Gastrocnemius medialis (tissue), 4 donors: ENCODE measurements around the gene NEO1. TPM values are rescaled to one million over a fixed set of nuclear protein-coding genes. Genes with fewer than 3 reads are reported as not detected.
A peak's percentile ranks its signal among the peaks of the same experiment; 100 is the strongest.

Experiments
- ATAC-seq, 2 donors: fragments of 150-250 bp; one replicate each; pipeline ENCODE4 v1.9.1; 2016
- DNase-seq, 2 donors: peaks; one replicate each; pipeline ENCODE4 v3.0.0-alpha.2; 2019
- H3K27ac ChIP-seq, 4 donors: fragments of 200-600 bp; sonication (generic); 1 replicate in 1 of 4; 2 replicates in 3 of 4; pipeline ENCODE4 v1.5.1; 2016 to 2018; ENCODE audit warnings: mild to moderate bottlenecking in 2 of 4, moderate library complexity in 1 of 4
- H3K27me3 ChIP-seq, 3 donors: fragments of 200-600 bp; sonication (generic) in 2 of 3; 1 replicate in 1 of 3; 2 replicates in 2 of 3; pipeline versions ENCODE4 v1.5.1 to v1.6.0; 2016 to 2019; ENCODE audit warnings: mild to moderate bottlenecking in 1 of 3, moderate library complexity in 1 of 3
- H3K36me3 ChIP-seq, 2 donors: fragments of 200-600 bp; sonication (generic) in 1 of 2; one replicate each; pipeline ENCODE4 v1.5.1; 2017 to 2018
- H3K4me1 ChIP-seq, 2 donors: fragments of 200-600 bp; sonication (generic) in 1 of 2; one replicate each; pipeline ENCODE4 v1.5.1; 2016 to 2017; ENCODE audit warnings: mild to moderate bottlenecking in 2 of 2
- H3K4me3 ChIP-seq, 4 donors: fragments of 200-600 bp; sonication (generic) in 3 of 4; 1 replicate in 1 of 4; 2 replicates in 3 of 4; pipeline ENCODE4 v1.5.1; 2016 to 2019; ENCODE audit warnings: mild to moderate bottlenecking in 2 of 4
- H3K9me3 ChIP-seq, 3 donors: fragments of 200-600 bp; sonication (generic) in 2 of 3; 1 replicate in 1 of 3; 2 replicates in 2 of 3; pipeline ENCODE4 v1.5.1; 2016 to 2019
- POLR2A ChIP-seq, 2 donors: fragments of 450-650 bp; IDR thresholded peaks; one replicate each; pipeline ENCODE4 v1.6.1; 2017; ENCODE audit warnings: antibody characterized with exemption in 2 of 2, mild to moderate bottlenecking in 2 of 2, moderate library complexity in 2 of 2
- in situ Hi-C, 4 donors: fragments of 200-750 bp; cut with MboI; loops; one replicate each; pipeline versions ENCODE4 v1.15.0 to v1.8.0; 2017; ENCODE audit warnings: low sequenced_read_pairs in 4 of 4
- intact Hi-C: fragments of 100-400 bp; cut with DNase I; formaldehyde crosslinking; loops from one replicate; pipeline ENCODE4 v1.15.1; 2023; ENCODE audit warnings: low total_unique reads
- total RNA-seq, 4 donors: library from RNA; depleted of rRNA; stranded (reverse); fragments of >200 nt; gene quantifications; one replicate each; pipeline versions ENCODE4 v1.1.0 to v1.2.3, GENCODE V29; 2016
- TF ChIP-seq, protein P1 (sequence below), 5 experiments: fragments of 450-650 bp in 3 of 5; fragments of 200-600 bp in 2 of 5; sonication (generic) in 2 of 5; IDR thresholded peaks in 4 of 5; conservative IDR thresholded peaks in 1 of 5; 1 replicate in 4 of 5; 2 replicates in 1 of 5; pipeline ENCODE4 v1.5.1; 2016 to 2019; ENCODE audit warnings: antibody characterized with exemption in 5 of 5, mild to moderate bottlenecking in 3 of 5, moderate library complexity in 3 of 5

NEO1 gene
- total RNA-seq, 4 donors from 2014 or later, result 13.8 to 32.0 (median 20.3) TPM

DNA sequence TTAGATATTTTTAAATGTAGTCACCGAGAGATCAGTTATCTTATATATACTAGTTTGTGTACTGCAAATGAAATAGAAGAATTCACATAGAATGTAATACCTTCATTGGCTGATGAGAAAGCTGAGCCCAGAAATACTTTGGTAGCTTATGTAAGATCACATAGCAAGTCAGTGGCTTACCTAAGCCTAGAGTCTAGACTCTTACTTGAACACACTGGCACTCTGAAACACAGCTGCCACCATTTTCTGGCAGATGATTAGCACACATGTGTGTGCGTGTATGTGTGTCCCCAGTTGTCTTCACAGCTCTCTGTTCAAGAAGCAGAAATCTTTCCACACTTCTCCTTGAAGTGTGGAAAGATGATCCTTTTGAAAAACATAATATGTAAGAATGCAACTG lies 124.3 kb downstream of the NEO1 start:
- no peak overlapping the region for H3K4me3 ChIP-seq
- no peak for TF ChIP-seq POLR2A (IDR thresholded peaks at IDR 0.05)
- TF ChIP-seq, protein P1, sequence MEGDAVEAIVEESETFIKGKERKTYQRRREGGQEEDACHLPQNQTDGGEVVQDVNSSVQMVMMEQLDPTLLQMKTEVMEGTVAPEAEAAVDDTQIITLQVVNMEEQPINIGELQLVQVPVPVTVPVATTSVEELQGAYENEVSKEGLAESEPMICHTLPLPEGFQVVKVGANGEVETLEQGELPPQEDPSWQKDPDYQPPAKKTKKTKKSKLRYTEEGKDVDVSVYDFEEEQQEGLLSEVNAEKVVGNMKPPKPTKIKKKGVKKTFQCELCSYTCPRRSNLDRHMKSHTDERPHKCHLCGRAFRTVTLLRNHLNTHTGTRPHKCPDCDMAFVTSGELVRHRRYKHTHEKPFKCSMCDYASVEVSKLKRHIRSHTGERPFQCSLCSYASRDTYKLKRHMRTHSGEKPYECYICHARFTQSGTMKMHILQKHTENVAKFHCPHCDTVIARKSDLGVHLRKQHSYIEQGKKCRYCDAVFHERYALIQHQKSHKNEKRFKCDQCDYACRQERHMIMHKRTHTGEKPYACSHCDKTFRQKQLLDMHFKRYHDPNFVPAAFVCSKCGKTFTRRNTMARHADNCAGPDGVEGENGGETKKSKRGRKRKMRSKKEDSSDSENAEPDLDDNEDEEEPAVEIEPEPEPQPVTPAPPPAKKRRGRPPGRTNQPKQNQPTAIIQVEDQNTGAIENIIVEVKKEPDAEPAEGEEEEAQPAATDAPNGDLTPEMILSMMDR (IDR thresholded peaks at IDR 0.05 in 4 of 5, conservative IDR thresholded peaks at IDR 0.05 in 1 of 5), result no peak
- intact Hi-C loops (no loop called here), in situ Hi-C loops (no loop called here)
- DNase-seq (no peak), ATAC-seq (peak in 1 of 2 donors; percentile 70)
- peaks cover 0 to 7% of the 10 kb centered on the region in 2 donors for H3K36me3 ChIP-seq
- peaks cover 5 to 6% of the 10 kb centered on the region in 2 donors for H3K4me1 ChIP-seq
- no peak overlapping the region for H3K27ac ChIP-seq
- H3K9me3 ChIP-seq, result no peaks in the 10 kb centered on the region
- no peaks in the 10 kb centered on the region for H3K27me3 ChIP-seq

DNA sequence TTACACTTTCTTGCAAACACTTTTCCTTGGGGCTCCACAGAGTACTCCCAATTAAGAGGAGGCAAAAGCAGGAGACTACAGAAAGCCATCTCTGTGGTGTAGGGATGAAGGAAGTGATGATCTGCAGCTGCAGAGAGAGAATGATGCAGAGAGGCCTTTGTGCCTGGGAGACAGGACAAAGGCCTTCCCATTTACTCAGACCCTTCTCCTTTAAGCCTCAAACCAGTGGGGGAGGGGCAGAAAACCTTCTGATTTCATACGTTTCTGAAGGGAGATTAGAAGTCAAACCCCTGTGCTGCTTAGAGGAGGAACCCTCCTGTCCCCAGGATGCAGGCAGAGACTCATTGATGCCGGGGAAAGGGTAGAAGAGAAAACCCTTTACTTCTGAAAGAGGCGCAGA lies 130.8 kb downstream of the NEO1 start:
- DNase-seq (no peak), ATAC-seq (no peak)
- Histone ChIP-seq H3K36me3 (peaks cover 0 to 15% of the 10 kb centered on the region in 2 donors), H3K27ac (no peak overlapping the region), H3K27me3 (no peaks in the 10 kb centered on the region), H3K9me3 (no peaks in the 10 kb centered on the region), H3K4me1 (no peaks in the 10 kb centered on the region), H3K4me3 (no peak overlapping the region)
- TF ChIP-seq, protein P1 (IDR thresholded peaks at IDR 0.05 in 4 of 5, conservative IDR thresholded peaks at IDR 0.05 in 1 of 5), result no peak
- no peak for TF ChIP-seq POLR2A (IDR thresholded peaks at IDR 0.05)
- in situ Hi-C loops, result no loop called here
- intact Hi-C loops, result no loop called here

DNA sequence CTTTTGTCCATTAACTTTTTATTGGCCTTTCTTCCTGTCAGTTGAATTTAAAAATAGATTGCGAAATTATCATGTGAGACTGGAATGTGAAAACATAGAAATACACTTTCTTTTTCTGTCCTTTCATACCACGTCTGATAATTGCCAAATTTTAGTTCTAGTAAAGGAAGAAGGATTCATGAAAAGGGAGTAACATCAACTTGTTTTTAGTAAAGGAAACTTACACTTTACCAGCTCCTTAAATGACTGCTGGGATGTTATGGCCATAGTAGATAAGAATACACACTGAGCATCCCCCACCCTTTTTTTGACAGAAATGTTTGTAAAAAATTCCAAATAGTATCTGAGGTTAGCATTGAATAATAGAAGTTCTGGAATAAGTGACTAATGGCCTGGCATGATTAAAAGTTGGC lies 137.9 kb downstream of the NEO1 start:
- ATAC-seq, result no peak

DNA sequence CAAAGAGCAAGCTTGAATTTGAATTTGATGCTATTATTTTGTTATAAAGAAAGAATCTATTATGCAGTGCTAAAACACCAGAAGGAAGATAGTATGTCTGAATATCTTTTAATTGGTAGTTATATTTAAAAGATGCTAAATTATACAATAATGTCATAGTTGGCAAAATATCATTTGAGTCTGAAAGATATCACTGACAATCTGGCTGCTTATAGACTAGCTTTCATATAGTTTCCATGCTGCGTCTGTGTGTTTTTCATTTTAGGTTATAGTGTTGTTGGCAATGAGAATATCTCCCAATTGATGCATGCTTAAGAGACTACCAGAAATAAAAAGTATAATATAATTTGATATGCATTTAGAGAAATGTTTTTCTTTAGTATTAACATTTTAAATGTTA lies 142.9 kb downstream of the NEO1 start:
- Histone ChIP-seq H3K4me1 (no peaks in the 10 kb centered on the region), H3K36me3 (no peaks in the 10 kb centered on the region), H3K27me3 (no peaks in the 10 kb centered on the region), H3K9me3 (no peaks in the 10 kb centered on the region), H3K4me3 (no peak overlapping the region), H3K27ac (no peak overlapping the region)
- ATAC-seq, result no peak
- TF ChIP-seq, protein P1 (IDR thresholded peaks at IDR 0.05 in 4 of 5, conservative IDR thresholded peaks at IDR 0.05 in 1 of 5), result no peak
- TF ChIP-seq POLR2A (IDR thresholded peaks at IDR 0.05), result no peak
- intact Hi-C loops (no loop called here), in situ Hi-C loops (no loop called here)
- DNase-seq, result no peak

More for the DNA sequence above, 137.9 kb downstream of the NEO1 start:
- H3K4me1 ChIP-seq, result no peaks in the 10 kb centered on the region
- no peak for DNase-seq
- TF ChIP-seq, protein P1 (IDR thresholded peaks at IDR 0.05 in 4 of 5, conservative IDR thresholded peaks at IDR 0.05 in 1 of 5), result no peak
- no peak for TF ChIP-seq POLR2A (IDR thresholded peaks at IDR 0.05)
- in situ Hi-C loops (no loop called here), intact Hi-C loops (no loop called here)
- H3K9me3 ChIP-seq, result no peaks in the 10 kb centered on the region
- no peaks in the 10 kb centered on the region for H3K27me3 ChIP-seq
- H3K36me3 ChIP-seq, result no peaks in the 10 kb centered on the region
- no peak overlapping the region for H3K27ac ChIP-seq
- H3K4me3 ChIP-seq, result no peak overlapping the region

DNA sequence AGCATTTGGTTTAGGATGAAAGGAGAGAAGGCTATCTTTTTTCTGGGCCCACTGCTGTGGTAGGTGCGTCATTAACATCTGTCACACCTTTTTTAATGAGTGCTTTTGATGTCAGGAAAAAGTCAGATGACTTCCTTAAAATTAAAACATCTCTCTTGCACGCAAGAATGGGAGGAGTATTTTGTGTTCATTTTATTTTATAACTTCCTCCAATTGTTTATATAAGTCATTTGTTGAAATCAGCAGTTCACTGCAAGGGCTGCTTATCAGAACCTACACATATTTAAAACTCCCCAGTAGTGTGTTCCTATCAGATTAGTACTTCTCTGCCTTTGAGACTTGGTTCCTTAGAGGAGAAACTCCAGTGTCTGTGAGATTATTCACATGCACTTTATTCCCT lies 143.8 kb downstream of the NEO1 start:
- H3K4me3 ChIP-seq, result no peak overlapping the region
- DNase-seq (no peak), ATAC-seq (no peak)
- no peak overlapping the region for H3K27ac ChIP-seq
- H3K27me3 ChIP-seq, result no peaks in the 10 kb centered on the region
- TF ChIP-seq POLR2A (IDR thresholded peaks at IDR 0.05), result no peak
- TF ChIP-seq, protein P1 (IDR thresholded peaks at IDR 0.05 in 4 of 5, conservative IDR thresholded peaks at IDR 0.05 in 1 of 5), result no peak
- in situ Hi-C loops (no loop called here), intact Hi-C loops (no loop called here)
- H3K36me3 ChIP-seq, result no peaks in the 10 kb centered on the region
- H3K4me1 ChIP-seq, result no peaks in the 10 kb centered on the region
- no peaks in the 10 kb centered on the region for H3K9me3 ChIP-seq
